ENCODE results near the gene SHF.

The SHF gene

DNA sequence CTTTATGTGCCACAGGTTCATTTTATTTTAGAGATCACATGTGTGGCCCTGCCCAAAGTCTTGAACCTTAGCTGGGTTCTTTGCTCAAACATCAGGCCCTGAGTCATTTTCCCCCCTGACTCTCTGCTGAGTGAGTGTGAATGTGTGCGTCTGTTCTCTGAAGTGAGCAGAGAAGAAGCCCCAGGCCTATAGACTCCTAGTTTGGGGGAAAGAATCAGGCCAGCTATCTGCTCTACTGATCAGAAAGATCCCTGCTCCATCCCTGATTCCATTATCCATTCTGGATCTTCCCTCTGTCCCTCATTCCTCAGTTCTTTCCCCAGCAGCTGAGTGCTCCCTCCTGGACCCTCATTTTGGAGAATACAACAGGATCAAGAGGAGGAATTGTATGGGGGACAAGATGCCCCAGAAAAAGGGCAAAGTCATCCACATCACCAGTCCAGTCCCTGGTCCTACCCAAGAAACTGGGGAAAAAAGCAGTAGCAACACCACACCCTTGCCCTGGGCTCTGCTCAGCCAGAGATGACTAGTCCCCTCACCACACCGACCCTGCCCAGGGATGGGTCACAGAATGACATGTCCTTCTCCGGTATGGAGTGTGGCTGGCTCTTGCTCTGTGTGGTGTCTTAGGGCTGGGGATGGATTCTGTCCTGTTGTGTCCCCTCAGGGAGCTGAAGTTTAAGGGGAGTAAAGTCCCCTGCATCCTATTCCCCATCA lies 54.8 kb downstream of the SHF start:
- H3K4me3 ChIP-seq (replicated peaks; ENCODE audit: low read depth, low read length): no peak overlapping the region
- TF ChIP-seq, protein P1, sequence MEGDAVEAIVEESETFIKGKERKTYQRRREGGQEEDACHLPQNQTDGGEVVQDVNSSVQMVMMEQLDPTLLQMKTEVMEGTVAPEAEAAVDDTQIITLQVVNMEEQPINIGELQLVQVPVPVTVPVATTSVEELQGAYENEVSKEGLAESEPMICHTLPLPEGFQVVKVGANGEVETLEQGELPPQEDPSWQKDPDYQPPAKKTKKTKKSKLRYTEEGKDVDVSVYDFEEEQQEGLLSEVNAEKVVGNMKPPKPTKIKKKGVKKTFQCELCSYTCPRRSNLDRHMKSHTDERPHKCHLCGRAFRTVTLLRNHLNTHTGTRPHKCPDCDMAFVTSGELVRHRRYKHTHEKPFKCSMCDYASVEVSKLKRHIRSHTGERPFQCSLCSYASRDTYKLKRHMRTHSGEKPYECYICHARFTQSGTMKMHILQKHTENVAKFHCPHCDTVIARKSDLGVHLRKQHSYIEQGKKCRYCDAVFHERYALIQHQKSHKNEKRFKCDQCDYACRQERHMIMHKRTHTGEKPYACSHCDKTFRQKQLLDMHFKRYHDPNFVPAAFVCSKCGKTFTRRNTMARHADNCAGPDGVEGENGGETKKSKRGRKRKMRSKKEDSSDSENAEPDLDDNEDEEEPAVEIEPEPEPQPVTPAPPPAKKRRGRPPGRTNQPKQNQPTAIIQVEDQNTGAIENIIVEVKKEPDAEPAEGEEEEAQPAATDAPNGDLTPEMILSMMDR (IDR thresholded peaks at IDR 0.05; ENCODE audit: low read length, missing control alignments): no peak

DNA sequence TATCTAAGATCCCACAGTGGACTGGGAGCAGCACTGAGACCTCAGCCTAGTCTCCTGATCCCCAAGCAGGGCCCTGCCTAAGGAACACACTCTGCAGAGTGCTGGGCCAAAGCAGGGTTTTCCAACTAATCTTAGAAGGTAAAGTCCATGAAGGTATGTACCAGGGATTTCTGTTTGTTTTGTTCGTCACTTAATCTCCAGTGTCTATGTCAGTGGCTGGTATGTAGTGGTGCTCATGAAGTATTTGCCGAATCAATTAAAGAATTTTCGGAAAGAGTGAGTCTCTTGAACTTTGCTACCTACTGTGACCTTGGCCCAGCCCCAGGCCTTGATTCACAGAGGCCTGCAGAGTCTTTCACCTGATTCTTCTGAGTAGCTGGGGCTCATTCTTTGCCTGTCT lies 56.3 kb downstream of the SHF start:
- TF ChIP-seq, protein P1 (IDR thresholded peaks at IDR 0.05; ENCODE audit: low read length, missing control alignments): no peak
- DNase-seq (ENCODE audit: low read depth): no peak
- no peak overlapping the region for H3K4me3 ChIP-seq (replicated peaks; ENCODE audit: low read depth, low read length)

More for the DNA sequence above, 54.8 kb downstream of the SHF start:
- no peak for DNase-seq (ENCODE audit: low read depth)

DNA sequence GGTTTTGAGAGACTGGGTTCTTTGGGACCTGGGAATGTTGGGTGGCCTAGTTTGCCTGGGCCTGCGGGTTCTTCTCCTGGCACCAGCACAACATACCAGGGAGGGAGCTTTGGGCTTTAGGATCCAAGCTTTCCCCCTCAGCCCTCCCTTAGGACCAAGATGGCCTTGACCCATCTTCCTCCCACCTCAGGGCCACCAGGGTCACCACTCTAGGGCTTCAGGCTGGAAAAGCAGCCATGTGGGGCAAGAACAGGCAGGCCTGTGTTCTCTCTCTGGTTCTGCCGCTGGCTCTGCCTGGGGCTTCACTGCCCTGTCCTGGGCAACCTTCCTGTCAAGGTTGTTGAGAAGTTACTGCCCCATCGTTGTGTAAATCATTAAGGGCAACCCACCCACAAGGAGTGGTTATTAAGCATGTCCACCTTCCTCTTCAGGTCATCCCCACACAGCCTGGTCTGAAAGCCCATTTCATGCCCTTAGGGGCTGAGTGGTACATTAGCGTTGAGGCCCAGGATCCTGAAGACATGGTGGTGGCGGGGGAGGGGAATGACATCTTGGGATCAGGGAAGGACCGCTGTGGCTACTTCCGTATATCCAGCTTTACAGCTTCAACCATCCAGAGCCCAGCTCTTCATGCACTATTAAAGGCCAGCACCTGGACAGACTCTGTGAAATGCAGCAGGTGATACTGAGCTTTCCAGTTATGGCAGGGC lies 57.3 kb downstream of the SHF start:
- no peak for DNase-seq (ENCODE audit: low read depth)
- TF ChIP-seq, protein P1 (IDR thresholded peaks at IDR 0.05; ENCODE audit: low read length, missing control alignments): no peak
- no peak overlapping the region for H3K4me3 ChIP-seq (replicated peaks; ENCODE audit: low read depth, low read length)

DNA sequence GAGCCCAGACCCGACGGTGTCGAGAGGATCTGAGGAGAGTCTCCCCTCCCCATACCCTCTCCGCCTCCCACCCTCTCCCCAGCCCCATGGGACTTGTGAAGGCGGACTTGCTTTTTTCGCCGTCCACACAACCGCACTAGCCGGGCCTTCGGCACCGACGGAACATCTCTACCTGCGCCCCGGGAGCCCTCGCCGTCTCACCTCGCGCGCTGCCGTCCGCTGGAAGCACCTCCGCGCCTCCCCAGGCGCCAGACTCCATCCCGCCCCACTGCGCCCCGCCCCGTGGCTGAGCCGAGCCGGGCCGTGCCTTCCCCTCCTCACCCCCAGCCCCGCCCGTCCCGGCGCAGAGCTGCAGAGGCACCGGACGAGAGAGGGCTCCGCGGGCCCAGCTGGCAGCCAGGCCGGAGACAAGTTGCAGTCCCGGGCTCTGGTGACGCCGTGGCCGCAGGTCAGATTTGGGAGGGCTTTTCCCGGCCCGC lies 58.1 kb downstream of the SHF start, which contains the start of the genes DUOX1 and DUOXA1:
Gene DUOX1, plus strand, starts transcription at position 344 of the 479 bp plus-strand sequence. CDS start 1,973 bp downstream, outside the sequence.
Gene DUOXA1, minus strand, starts transcription at position 229 of the 479 bp plus-strand sequence. CDS start 6,865 bp downstream, outside the sequence.
- TF ChIP-seq, protein P1 (IDR thresholded peaks at IDR 0.05; ENCODE audit: low read length, missing control alignments): no peak
- no peak for DNase-seq (ENCODE audit: low read depth)
- H3K4me3 ChIP-seq (replicated peaks; ENCODE audit: low read depth, low read length): no peak within 1 kb of the TSS

DNA sequence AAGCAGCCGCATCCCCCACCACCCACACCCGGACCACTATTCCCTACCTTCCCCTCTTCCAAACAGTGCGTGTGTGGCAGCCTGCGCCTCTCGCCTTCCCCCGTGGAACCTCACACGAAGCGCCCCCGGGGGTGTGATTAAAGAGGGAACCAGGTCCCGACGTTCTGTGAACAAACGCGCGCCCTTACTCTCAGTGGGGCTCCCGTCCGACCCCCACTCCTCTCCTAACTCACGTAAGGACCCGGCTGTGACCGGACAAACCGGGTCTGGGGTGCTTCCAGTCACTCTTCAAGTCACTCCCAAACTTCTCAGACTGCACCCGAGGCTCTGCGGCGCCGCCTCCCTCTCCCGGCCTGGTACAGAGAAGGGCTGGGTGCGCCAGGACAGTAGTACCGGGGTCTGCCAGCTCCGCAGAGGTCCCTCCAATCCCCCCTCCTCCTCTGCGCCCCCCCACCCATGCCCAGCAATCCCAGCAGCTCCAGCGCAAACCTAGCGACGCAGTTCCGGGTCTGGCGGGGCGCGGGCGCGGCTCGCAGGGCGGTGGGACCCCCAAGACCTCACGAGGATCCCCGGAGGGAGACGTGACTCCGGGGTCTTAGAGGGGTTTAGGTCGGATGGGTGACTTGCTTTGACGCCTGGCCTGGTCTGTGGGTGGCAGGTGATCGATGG lies 58.7 kb downstream of the SHF start:
- no peak for DNase-seq (ENCODE audit: low read depth)
- H3K4me3 ChIP-seq (replicated peaks; ENCODE audit: low read depth, low read length): no peak overlapping the region
- TF ChIP-seq, protein P1 (IDR thresholded peaks at IDR 0.05; ENCODE audit: low read length, missing control alignments): no peak

DNA sequence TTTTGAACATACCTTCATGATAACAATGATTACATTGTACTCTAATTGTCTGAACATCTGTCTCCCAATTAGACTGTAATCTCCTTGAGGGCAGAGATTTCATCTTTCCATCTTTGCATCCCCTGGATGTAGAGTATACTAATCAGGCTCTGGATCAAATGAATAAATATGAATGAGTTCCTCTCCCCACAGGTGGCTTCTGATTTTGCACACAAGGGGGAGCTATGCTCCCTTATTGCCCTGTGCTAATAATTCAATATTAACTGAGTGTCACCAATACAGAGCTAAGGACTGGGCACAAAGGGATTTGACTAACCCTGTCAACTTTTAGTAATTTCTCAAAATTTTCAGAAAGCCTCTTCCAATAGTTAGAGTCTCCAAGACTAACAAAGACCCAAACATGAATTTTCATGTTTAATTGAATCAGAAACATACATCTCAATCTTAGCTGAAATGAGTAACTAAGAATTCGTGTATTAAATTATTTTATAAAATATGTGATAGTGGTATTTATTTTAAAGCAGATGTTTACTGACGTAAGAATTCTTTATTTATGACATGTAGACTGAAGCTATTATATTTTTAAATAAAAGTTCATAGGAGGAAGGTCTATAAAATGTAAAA lies 61.1 kb downstream of the SHF start:
- peak; percentile 49 for DNase-seq (ENCODE audit: low read depth)
- TF ChIP-seq, protein P1 (IDR thresholded peaks at IDR 0.05; ENCODE audit: low read length, missing control alignments): peak; percentile 86

More for the DNA sequence above, 61.1 kb downstream of the SHF start:
- no peak overlapping the region for H3K4me3 ChIP-seq (replicated peaks; ENCODE audit: low read depth, low read length)
